PC-3 (cell line): ENCODE results near the gene MPV17L. TPM values are rescaled to one million over a fixed set of nuclear protein-coding genes. Genes with fewer than 3 reads are reported as not detected.

ENCODE experiments used
- ATAC-seq: fragments of 200-7000 bp; cut with Tn5 transposase; 2 replicates; pipeline ENCODE4 v1.9.1; 2020; ENCODE audit warnings: mild to moderate bottlenecking, moderate library complexity
- BruUV-seq: library from RNA; stranded (reverse); fragments of 400-500 nt; replicated peaks from 2 replicates; lab custom pipeline; 2021; lab: Mats Ljungman, UMichigan
- CTCF ChIA-PET: fragments of 300-600 bp; sonication (Branson Sonifier 250); formaldehyde crosslinking; loops from one replicate; lab custom pipeline; 2022; ENCODE audit warnings: antibody characterized with exemption; lab: Charles Lee
- POLR2A ChIA-PET: fragments of 300-600 bp; sonication (Branson Sonifier 250); formaldehyde crosslinking; loops from one replicate; lab custom pipeline; 2022; ENCODE audit warnings: antibody characterized with exemption; ENCODE audit not compliant: unreplicated experiment; lab: Charles Lee
- DNase-seq: peaks from one replicate; pipeline ENCODE4 v3.0.0-alpha.2; 2015
- H2AFZ ChIP-seq: fragments of 300-600 bp; sonication (generic); 2 replicates; pipeline ENCODE4 v1.6.0; 2016; ENCODE audit warnings: antibody characterized with exemption, low read length
- H3F3A ChIP-seq: fragments of 300-600 bp; sonication (generic); one replicate; pipeline ENCODE4 v1.6.0; 2017; ENCODE audit warnings: antibody characterized with exemption, low read length, control low read depth, mild to moderate bottlenecking; ENCODE audit not compliant: unreplicated experiment
- H3K27ac ChIP-seq: fragments of 300-600 bp; sonication (generic); 2 replicates; pipeline ENCODE4 v1.5.1; 2016; ENCODE audit warnings: mild to moderate bottlenecking, low read length
- H3K27me3 ChIP-seq: fragments of 300-600 bp; sonication (generic); 2 replicates; pipeline ENCODE4 v1.6.1; 2016; ENCODE audit warnings: low read length, mixed read lengths
- H3K36me3 ChIP-seq: fragments of 300-600 bp; sonication (generic); 2 replicates; pipeline ENCODE4 v1.6.1; 2016; ENCODE audit warnings: low read depth, mixed run types, low read length, mixed read lengths
- H3K4me1 ChIP-seq: fragments of 300-600 bp; sonication (generic); 2 replicates; pipeline ENCODE4 v1.5.1; 2016; ENCODE audit warnings: low read length; ENCODE audit not compliant: insufficient read depth
- H3K4me2 ChIP-seq: fragments of 300-600 bp; sonication (generic); 2 replicates; pipeline ENCODE4 v1.6.0; 2016; ENCODE audit warnings: low read length
- H3K4me3 ChIP-seq: fragments of 300-600 bp; sonication (generic); 2 replicates; pipeline ENCODE4 v1.5.1; 2016; ENCODE audit warnings: mild to moderate bottlenecking, low read length, mixed read lengths
- H3K79me2 ChIP-seq: fragments of 300-600 bp; sonication (generic); 2 replicates; pipeline ENCODE4 v1.6.1; 2017; ENCODE audit warnings: low read length, mixed read lengths
- H3K9ac ChIP-seq: fragments of 300-600 bp; sonication (generic); 2 replicates; pipeline ENCODE4 v1.6.0; 2016; ENCODE audit warnings: mild to moderate bottlenecking, low read length
- H3K9me2 ChIP-seq: fragments of 300-600 bp; sonication (generic); replicated peaks from 2 replicates; pipeline ENCODE4 v1.6.1; 2016; ENCODE audit warnings: mixed run types, low read length, mixed read lengths
- H3K9me3 ChIP-seq: fragments of 300-600 bp; sonication (generic); 2 replicates; pipeline ENCODE4 v1.6.1; 2016; ENCODE audit warnings: low read length, mixed read lengths
- H4K20me1 ChIP-seq: fragments of 300-600 bp; sonication (generic); 2 replicates; pipeline ENCODE4 v1.6.1; 2016; ENCODE audit warnings: low read length, mixed read lengths
- CTCF ChIP-seq: fragments of 300-600 bp; sonication (generic); conservative IDR thresholded peaks from 2 replicates; pipeline ENCODE4 v1.5.1; 2017; ENCODE audit warnings: antibody characterized with exemption, low read depth, mild to moderate bottlenecking, low read length
- EZH2 ChIP-seq: fragments of 300-600 bp; sonication (generic); IDR thresholded peaks from one replicate; pipeline ENCODE4 v1.6.1; 2017; ENCODE audit warnings: antibody characterized with exemption, mild to moderate bottlenecking, low read length; ENCODE audit not compliant: unreplicated experiment
- EZH2phosphoT487 ChIP-seq: fragments of 300-600 bp; sonication (generic); IDR thresholded peaks from 2 replicates; pipeline ENCODE4 v1.6.1; 2018; ENCODE audit warnings: mild to moderate bottlenecking, antibody characterized with exemption, low read length, borderline replicate concordance
- intact Hi-C: fragments of 100-400 bp; cut with micrococcal nuclease; formaldehyde crosslinking; loops from 2 replicates; pipeline ENCODE4 v1.9.0; 2023
- total RNA-seq: library from RNA; depleted of rRNA; stranded (reverse); fragments of >200 nt; gene quantifications from 2 replicates; pipeline ENCODE4 v1.2.3, GENCODE V29; 2014

MPV17L gene
- total RNA-seq, 1 experiment from 2014 or later: 6.0 TPM

- Histone ChIP-seq H4K20me1 (no peaks in the 10 kb centered on the region), H3K9me2 (no peaks in the 10 kb centered on the region), H3K27me3 (no peaks in the 10 kb centered on the region), H3F3A (peaks cover 10% of the 10 kb centered on the region), H3K79me2 (no peaks in the 10 kb centered on the region), H3K9ac (no peak overlapping the region), H3K4me2 (no peak overlapping the region), H3K36me3 (no peaks in the 10 kb centered on the region), H3K27ac (no peak overlapping the region), H2AFZ (no peak overlapping the region), H3K9me3 (no peaks in the 10 kb centered on the region), H3K4me1 (peaks cover 33% of the 10 kb centered on the region), H3K4me3 (no peak overlapping the region)
- intact Hi-C loops: no loop called here
- ChIA-PET POLR2A (no interaction called here), CTCF (no interaction called here)
- ATAC-seq: no peak
- no peak for DNase-seq
- no TSS peak for BruUV-seq
- TF ChIP-seq CTCF: no peak
- TF ChIP-seq EZH2phosphoT487: no peak
- no peak for TF ChIP-seq EZH2
Measured at GRCh38 chr16:15444264-15444663, 48.7 kb downstream of the MPV17L start.

GRCh38 chr16:15445450-15445849 is 49.9 kb downstream of the MPV17L start:
- ChIA-PET CTCF (no interaction called here), POLR2A (no interaction called here)
- BruUV-seq: no TSS peak

More at GRCh38 chr16:15445450-15445849, 49.9 kb downstream of the MPV17L start:
- Histone ChIP-seq H3K9me2 (no peaks in the 10 kb centered on the region), H3K4me2 (no peak overlapping the region), H3K9me3 (no peaks in the 10 kb centered on the region), H3K36me3 (no peaks in the 10 kb centered on the region), H2AFZ (no peak overlapping the region), H3K9ac (no peak overlapping the region), H3K27ac (no peak overlapping the region), H4K20me1 (no peaks in the 10 kb centered on the region), H3K4me3 (no peak overlapping the region), H3K79me2 (no peaks in the 10 kb centered on the region), H3K4me1 (peaks cover 23% of the 10 kb centered on the region), H3K27me3 (no peaks in the 10 kb centered on the region), H3F3A (peaks cover 8% of the 10 kb centered on the region)
- TF ChIP-seq CTCF: no peak
- TF ChIP-seq EZH2: no peak
- no peak for TF ChIP-seq EZH2phosphoT487
- intact Hi-C loops: no loop called here
- no peak for DNase-seq
- no peak for ATAC-seq
